HepG2 (cell line): Measurements from ENCODE around the gene C6orf62. TPM values are rescaled to one million over a fixed set of nuclear protein-coding genes. Genes with fewer than 3 reads are reported as not detected.

Experiments
- ATAD3A ChIP-seq: sonication (generic); formaldehyde crosslinking; IDR thresholded peaks from 2 replicates; pipeline ENCODE4 v1.4.0; 2020; ENCODE audit warnings: missing genetic modification reagents
- ELF4 ChIP-seq: sonication (generic); formaldehyde crosslinking; IDR thresholded peaks from 2 replicates; pipeline ENCODE4 v1.5.0; 2020; ENCODE audit warnings: missing genetic modification reagents, mild to moderate bottlenecking, moderate library complexity, borderline replicate concordance
- ETS1 ChIP-seq: sonication (generic); formaldehyde crosslinking; IDR thresholded peaks from 2 replicates; pipeline ENCODE4 v1.4.0; 2020; ENCODE audit warnings: missing genetic modification reagents
- MLX ChIP-seq: IDR thresholded peaks from 2 replicates; pipeline ENCODE4 v1.6.1; 2016
- MTF1 ChIP-seq: sonication (generic); formaldehyde crosslinking; IDR thresholded peaks from 2 replicates; pipeline ENCODE4 v1.5.0; 2020; ENCODE audit warnings: missing genetic modification reagents
- NCOA5 ChIP-seq: sonication (generic); formaldehyde crosslinking; IDR thresholded peaks from 2 replicates; pipeline ENCODE4 v1.4.0; 2020; ENCODE audit warnings: missing genetic modification reagents
- NFIB ChIP-seq: sonication (generic); formaldehyde crosslinking; IDR thresholded peaks from 2 replicates; pipeline ENCODE4 v1.9.0; 2021; ENCODE audit warnings: missing genetic modification reagents, mild to moderate bottlenecking, borderline replicate concordance
- PAF1 ChIP-seq: IDR thresholded peaks from 2 replicates; pipeline ENCODE4 v1.6.1; 2016; ENCODE audit warnings: missing genetic modification reagents, missing compliant biosample characterization
- PPARG ChIP-seq: conservative IDR thresholded peaks from 2 replicates; pipeline ENCODE4 v1.6.1; 2016; ENCODE audit warnings: missing biosample characterization, missing genetic modification reagents
- RBFOX2 ChIP-seq: fragments of 200-400 bp; formaldehyde crosslinking; IDR thresholded peaks from 2 replicates; pipeline ENCODE4 v1.6.1; 2017; ENCODE audit warnings: low read depth, mild to moderate bottlenecking, low read length
- SIN3B ChIP-seq: fragments of 150-350 bp; IDR thresholded peaks from 2 replicates; pipeline ENCODE4 v1.6.1; 2014; ENCODE audit warnings: low read length
- STAG1 ChIP-seq: sonication (generic); formaldehyde crosslinking; IDR thresholded peaks from 2 replicates; pipeline ENCODE4 v1.4.0; 2020; ENCODE audit warnings: missing genetic modification reagents
- TAF15 ChIP-seq: fragments of 200-400 bp; formaldehyde crosslinking; IDR thresholded peaks from one replicate; pipeline ENCODE4 v1.6.1; 2018; ENCODE audit warnings: mild to moderate bottlenecking, low read depth, low read length; ENCODE audit not compliant: poor library complexity, severe bottlenecking
- TP53 ChIP-seq: sonication (generic); formaldehyde crosslinking; conservative IDR thresholded peaks from 2 replicates; pipeline ENCODE4 v1.4.0; 2020; ENCODE audit warnings: missing genetic modification reagents
- ZNF503 ChIP-seq: sonication (generic); formaldehyde crosslinking; IDR thresholded peaks from 2 replicates; pipeline ENCODE4 v1.4.0; 2020; ENCODE audit warnings: missing genetic modification reagents
- ZNF577 ChIP-seq: sonication (generic); formaldehyde crosslinking; IDR thresholded peaks from 2 replicates; pipeline ENCODE4 v1.4.0; 2020; ENCODE audit warnings: mild to moderate bottlenecking, low read depth, missing genetic modification reagents, borderline replicate concordance
- ZNF607 ChIP-seq: sonication (generic); formaldehyde crosslinking; IDR thresholded peaks from 2 replicates; pipeline ENCODE4 v1.5.1; 2020; ENCODE audit warnings: missing genetic modification reagents, mild to moderate bottlenecking, borderline replicate concordance
- ZNF672 ChIP-seq: sonication (generic); formaldehyde crosslinking; IDR thresholded peaks from 2 replicates; pipeline ENCODE4 v1.8.1; 2022; ENCODE audit warnings: missing genetic modification reagents
- ZNF720 ChIP-seq: sonication (generic); formaldehyde crosslinking; IDR thresholded peaks from 2 replicates; pipeline ENCODE4 v1.4.0; 2020; ENCODE audit warnings: missing genetic modification reagents
- ZNF788 ChIP-seq: sonication (generic); formaldehyde crosslinking; IDR thresholded peaks from 2 replicates; pipeline ENCODE4 v1.5.0; 2020; ENCODE audit warnings: mild to moderate bottlenecking, missing genetic modification reagents, borderline replicate concordance
- polyA plus RNA-seq, 8 experiments: library from polyadenylated mRNA; depleted of rRNA in 3 of 8; stranded (reverse) in 7 of 8; unstranded in 1 of 8; fragments of >200 nt; fragmentation: Illumina TruSeq in 4 of 8; extraction: Trizol in 4 of 8; gene quantifications; 2 replicates each; pipeline versions ENCODE4 v1.2.1 to v1.2.3, GENCODE V29; 2011 to 2016; ENCODE audit warnings: low read depth in 4 of 8, missing spikeins in 1 of 8, mixed read lengths in 1 of 8; ENCODE audit not compliant: insufficient read depth in 1 of 8
- total RNA-seq, 5 experiments: library from RNA; depleted of rRNA; stranded (reverse); fragments of >200 nt; fragmentation: Illumina TruSeq; extraction: Trizol; gene quantifications; 2 replicates each; pipeline ENCODE4 v1.2.3, GENCODE V29; 2016; ENCODE audit warnings: low read depth in 1 of 5
- TF ChIP-seq, protein P1 (sequence below): sonication (generic); formaldehyde crosslinking; IDR thresholded peaks from 2 replicates; pipeline ENCODE4 v1.4.0; 2020; ENCODE audit warnings: low read depth, mild to moderate bottlenecking, missing genetic modification reagents

Gene C6orf62
- total and polyA plus RNA-seq, 2 of the 13 experiments (the other 11 are each of a cell fraction or from before 2014, with no cell fraction given) = 54.8 to 90.4 TPM

GRCh38 chr6:24666641-24667377 is 52.1 kb downstream of the C6orf62 start, which contains the start of the genes ACOT13 and TDP2 (continued):
- peak; percentile 44; the same call in 1 of the 2 replicates for TF ChIP-seq MLX
- TF ChIP-seq PPARG = peak; percentile 77
- no peak for TF ChIP-seq ETS1 (CRISPR knock-in tag)
- peak; percentile 89 for TF ChIP-seq ZNF672 (CRISPR knock-in tag)
- TF ChIP-seq NFIB (CRISPR knock-in tag) = no peak
- TF ChIP-seq, protein P1, sequence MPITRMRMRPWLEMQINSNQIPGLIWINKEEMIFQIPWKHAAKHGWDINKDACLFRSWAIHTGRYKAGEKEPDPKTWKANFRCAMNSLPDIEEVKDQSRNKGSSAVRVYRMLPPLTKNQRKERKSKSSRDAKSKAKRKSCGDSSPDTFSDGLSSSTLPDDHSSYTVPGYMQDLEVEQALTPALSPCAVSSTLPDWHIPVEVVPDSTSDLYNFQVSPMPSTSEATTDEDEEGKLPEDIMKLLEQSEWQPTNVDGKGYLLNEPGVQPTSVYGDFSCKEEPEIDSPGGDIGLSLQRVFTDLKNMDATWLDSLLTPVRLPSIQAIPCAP (CRISPR knock-in tag) = no peak
- TF ChIP-seq STAG1 (CRISPR knock-in tag) = peak; percentile 59
- TF ChIP-seq ZNF720 = no peak; the same call in 1 of the 2 replicates
- peak; percentile 92 for TF ChIP-seq TAF15
- TF ChIP-seq ZNF788 = peak; percentile 94; the same call in 1 of the 2 replicates
- TF ChIP-seq TP53 (CRISPR knock-in tag) = no peak
- TF ChIP-seq ZNF577 = no peak
- TF ChIP-seq SIN3B = peak; percentile 68; the same call in 1 of the 2 replicates
- peak; percentile 87; the same call in 1 of the 2 replicates for TF ChIP-seq ZNF503 (CRISPR knock-in tag)
- TF ChIP-seq ATAD3A (CRISPR knock-in tag) = no peak
- peak; percentile 58; the same call in 1 of the 2 replicates for TF ChIP-seq ZNF607 (CRISPR knock-in tag)
- peak; percentile 94 for TF ChIP-seq RBFOX2
- TF ChIP-seq NCOA5 (CRISPR knock-in tag) = no peak
- no peak; the same call in 1 of the 2 replicates for TF ChIP-seq MTF1 (CRISPR knock-in tag)
- no peak; the same call in none of the 2 replicates for TF ChIP-seq ELF4
- TF ChIP-seq PAF1 (CRISPR knock-in tag) = no peak
